Measurements from ENCODE around the gene CMPK2. TPM values are rescaled to one million over a fixed set of nuclear protein-coding genes. Genes with fewer than 3 reads are reported as not detected.

CMPK2 gene
- total RNA-seq, 2 experiments from 2014 or later, result 7.2 to 7.7 TPM

- no peak overlapping the region for H3K27ac Mint-ChIP-seq
Measured at GRCh38 chr2:6820903-6821584, 44.7 kb downstream of the CMPK2 start.

GRCh38 chr2:6820236-6820635 lies 45.5 kb downstream of the CMPK2 start:
- DNase-seq, result no peak
- H3K27ac Mint-ChIP-seq, result no peak overlapping the region
- no peak overlapping the region for H3K4me3 Mint-ChIP-seq
- H3K27me3 Mint-ChIP-seq (ENCODE audit: low read depth), result peaks cover 5% of the 10 kb centered on the region
- intact Hi-C loops (cut with micrococcal nuclease), result no loop called here
- H3K9me3 Mint-ChIP-seq, result no peaks in the 10 kb centered on the region
- CTCF ChIA-PET, result no interaction called here
- no peaks in the 10 kb centered on the region for H3K36me3 Mint-ChIP-seq (ENCODE audit: low read depth)
- no peaks in the 10 kb centered on the region for H3K4me1 Mint-ChIP-seq (ENCODE audit: low read depth)

More at GRCh38 chr2:6820903-6821584, 44.7 kb downstream of the CMPK2 start:
- DNase-seq, result no peak
- no peaks in the 10 kb centered on the region for H3K4me1 Mint-ChIP-seq (ENCODE audit: low read depth)
- no peaks in the 10 kb centered on the region for H3K36me3 Mint-ChIP-seq (ENCODE audit: low read depth)
- intact Hi-C loops (cut with micrococcal nuclease), result no loop called here
- H3K4me3 Mint-ChIP-seq, result no peak overlapping the region
- no peaks in the 10 kb centered on the region for H3K9me3 Mint-ChIP-seq
- H3K27me3 Mint-ChIP-seq (ENCODE audit: low read depth), result peaks cover 2% of the 10 kb centered on the region
- CTCF ChIA-PET, result interaction anchor here (1.2 to 1.9 kb wide), 3 partner anchors 45 to 223 kb away, joined by 3 to 9 read pairs (median 6); partner anchors contain the start of gene CMPK2

GRCh38 chr2:6819668-6820067 lies 46.0 kb downstream of the CMPK2 start:
- Mint-ChIP-seq H3K27ac (no peak overlapping the region), H3K4me3 (no peak overlapping the region), H3K4me1 (ENCODE audit: low read depth) (no peaks in the 10 kb centered on the region), H3K36me3 (ENCODE audit: low read depth) (no peaks in the 10 kb centered on the region), H3K27me3 (ENCODE audit: low read depth) (peaks cover 5% of the 10 kb centered on the region), H3K9me3 (no peaks in the 10 kb centered on the region)
- DNase-seq, result no peak
- intact Hi-C loops (cut with micrococcal nuclease), result no loop called here
- CTCF ChIA-PET, result no interaction called here

GRCh38 chr2:6818012-6818411 lies 47.7 kb downstream of the CMPK2 start:
- no peaks in the 10 kb centered on the region for H3K9me3 Mint-ChIP-seq
- no peaks in the 10 kb centered on the region for H3K4me1 Mint-ChIP-seq (ENCODE audit: low read depth)
- H3K4me3 Mint-ChIP-seq, result no peak overlapping the region
- no peak overlapping the region for H3K27ac Mint-ChIP-seq
- peaks cover 5% of the 10 kb centered on the region for H3K27me3 Mint-ChIP-seq (ENCODE audit: low read depth)
- no peak for DNase-seq
- CTCF ChIA-PET, result no interaction called here
- intact Hi-C loops (cut with micrococcal nuclease), result no loop called here
- H3K36me3 Mint-ChIP-seq (ENCODE audit: low read depth), result no peaks in the 10 kb centered on the region

- no peaks in the 10 kb centered on the region for H3K36me3 Mint-ChIP-seq (ENCODE audit: low read depth)
- H3K27ac Mint-ChIP-seq, result no peak overlapping the region
- peaks cover 5% of the 10 kb centered on the region for H3K27me3 Mint-ChIP-seq (ENCODE audit: low read depth)
- no peak for DNase-seq
- intact Hi-C loops (cut with micrococcal nuclease), result no loop called here
- H3K4me3 Mint-ChIP-seq, result no peak overlapping the region
- no peaks in the 10 kb centered on the region for H3K4me1 Mint-ChIP-seq (ENCODE audit: low read depth)
- CTCF ChIA-PET, result no interaction called here
- H3K9me3 Mint-ChIP-seq, result no peaks in the 10 kb centered on the region
Measured at GRCh38 chr2:6814869-6815268, 50.8 kb downstream of the CMPK2 start.

GRCh38 chr2:6814312-6814711 lies 51.4 kb downstream of the CMPK2 start:
- no peaks in the 10 kb centered on the region for H3K9me3 Mint-ChIP-seq
- intact Hi-C loops (cut with micrococcal nuclease), result no loop called here

GRCh38 chr2:6813573-6813972 lies 52.1 kb downstream of the CMPK2 start:
- Mint-ChIP-seq H3K9me3 (no peaks in the 10 kb centered on the region), H3K36me3 (ENCODE audit: low read depth) (no peaks in the 10 kb centered on the region), H3K4me3 (no peak overlapping the region), H3K27ac (no peak overlapping the region), H3K27me3 (ENCODE audit: low read depth) (peaks cover 5% of the 10 kb centered on the region), H3K4me1 (ENCODE audit: low read depth) (no peaks in the 10 kb centered on the region)
- CTCF ChIA-PET, result no interaction called here
- intact Hi-C loops (cut with micrococcal nuclease), result no loop called here
- no peak for DNase-seq

More at GRCh38 chr2:6814312-6814711, 51.4 kb downstream of the CMPK2 start:
- DNase-seq, result no peak
- peaks cover 5% of the 10 kb centered on the region for H3K27me3 Mint-ChIP-seq (ENCODE audit: low read depth)
- H3K36me3 Mint-ChIP-seq (ENCODE audit: low read depth), result no peaks in the 10 kb centered on the region
- no peak overlapping the region for H3K4me3 Mint-ChIP-seq
- no peaks in the 10 kb centered on the region for H3K4me1 Mint-ChIP-seq (ENCODE audit: low read depth)
- CTCF ChIA-PET, result no interaction called here
- no peak overlapping the region for H3K27ac Mint-ChIP-seq

GRCh38 chr2:6812857-6813530 lies 52.7 kb downstream of the CMPK2 start:
- Mint-ChIP-seq H3K4me1 (ENCODE audit: low read depth) (no peaks in the 10 kb centered on the region), H3K4me3 (no peak overlapping the region), H3K27me3 (ENCODE audit: low read depth) (peaks cover 5% of the 10 kb centered on the region), H3K36me3 (ENCODE audit: low read depth) (no peaks in the 10 kb centered on the region), H3K9me3 (no peaks in the 10 kb centered on the region), H3K27ac (no peak overlapping the region)
- CTCF ChIA-PET, result no interaction called here
- intact Hi-C loops (cut with micrococcal nuclease), result no loop called here
- no peak for DNase-seq

- Mint-ChIP-seq H3K4me3 (no peak overlapping the region), H3K36me3 (ENCODE audit: low read depth) (no peaks in the 10 kb centered on the region), H3K27me3 (ENCODE audit: low read depth) (peaks cover 6% of the 10 kb centered on the region), H3K9me3 (no peaks in the 10 kb centered on the region), H3K4me1 (ENCODE audit: low read depth) (no peaks in the 10 kb centered on the region), H3K27ac (no peak overlapping the region)
- intact Hi-C loops (cut with micrococcal nuclease), result no loop called here
- DNase-seq, result no peak
- CTCF ChIA-PET, result no interaction called here
Measured at GRCh38 chr2:6810961-6811360, 54.7 kb downstream of the CMPK2 start.

GRCh38 chr2:6808426-6808825 lies 57.3 kb downstream of the CMPK2 start:
- no peaks in the 10 kb centered on the region for H3K36me3 Mint-ChIP-seq (ENCODE audit: low read depth)
- H3K27me3 Mint-ChIP-seq (ENCODE audit: low read depth), result peaks cover 11% of the 10 kb centered on the region
- H3K27ac Mint-ChIP-seq, result no peak overlapping the region
- no peak for DNase-seq
- no peaks in the 10 kb centered on the region for H3K9me3 Mint-ChIP-seq
- intact Hi-C loops (cut with micrococcal nuclease), result no loop called here
- CTCF ChIA-PET, result interaction anchor here (0.9 kb wide), 1 partner anchor 19 kb away, joined by 3 read pairs; no protein-coding TSS in a partner anchor
- H3K4me1 Mint-ChIP-seq (ENCODE audit: low read depth), result no peaks in the 10 kb centered on the region
- no peak overlapping the region for H3K4me3 Mint-ChIP-seq

GRCh38 chr2:6806604-6807003 lies 59.1 kb downstream of the CMPK2 start:
- CTCF ChIA-PET, result interaction anchor here (1.3 kb wide), 1 partner anchor 12 kb away, joined by 3 read pairs; no protein-coding TSS in a partner anchor
- DNase-seq, result no peak
- intact Hi-C loops (cut with micrococcal nuclease), result no loop called here

GRCh38 chr2:6800553-6800952 lies 65.2 kb downstream of the CMPK2 start:
- no peaks in the 10 kb centered on the region for H3K36me3 Mint-ChIP-seq (ENCODE audit: low read depth)
- CTCF ChIA-PET, result interaction anchor here (0.5 kb wide), 1 partner anchor 307 kb away, joined by 3 read pairs; no protein-coding TSS in a partner anchor
- no peak overlapping the region for H3K27ac Mint-ChIP-seq
- DNase-seq, result no peak
- H3K27me3 Mint-ChIP-seq (ENCODE audit: low read depth), result peaks cover 16% of the 10 kb centered on the region
- H3K4me1 Mint-ChIP-seq (ENCODE audit: low read depth), result no peaks in the 10 kb centered on the region
- intact Hi-C loops (cut with micrococcal nuclease), result no loop called here
- H3K9me3 Mint-ChIP-seq, result no peaks in the 10 kb centered on the region
- no peak overlapping the region for H3K4me3 Mint-ChIP-seq

More at GRCh38 chr2:6806604-6807003, 59.1 kb downstream of the CMPK2 start:
- Mint-ChIP-seq H3K4me3 (no peak overlapping the region), H3K4me1 (ENCODE audit: low read depth) (no peaks in the 10 kb centered on the region), H3K27me3 (ENCODE audit: low read depth) (peaks cover 18% of the 10 kb centered on the region), H3K27ac (no peak overlapping the region), H3K36me3 (ENCODE audit: low read depth) (no peaks in the 10 kb centered on the region), H3K9me3 (no peaks in the 10 kb centered on the region)

All from activated naive CD4-positive, alpha-beta T cell treated with anti-CD3 and anti-CD28 coated beads for 36 hours (primary cell).